ENCODE data around the gene CACNG8. TPM values are rescaled to one million over a fixed set of nuclear protein-coding genes. Genes with fewer than 3 reads are reported as not detected.

Gene CACNG8
- total RNA-seq, 1 donor from 2014 or later, result 0.32 TPM

- no peaks in the 10 kb centered on the region for H3K36me3 ChIP-seq
- intact Hi-C loops (cut with DNase I), result no loop called here
- no peaks in the 10 kb centered on the region for H3K9me3 ChIP-seq
- H3K4me3 ChIP-seq, result no peak overlapping the region
- no peak for TF ChIP-seq CTCF (IDR thresholded peaks at IDR 0.05)
- no peak overlapping the region for H3K27ac ChIP-seq
- no peaks in the 10 kb centered on the region for H3K27me3 ChIP-seq
- no peak for DNase-seq (ENCODE audit: low spot score in 2 of 2)
- no peaks in the 10 kb centered on the region for H3K4me1 ChIP-seq
Observed at GRCh38 chr19:53998223-53998622, 35.5 kb downstream of the CACNG8 start.

GRCh38 chr19:53999694-54000093, 37.0 kb downstream of the CACNG8 start:
- Histone ChIP-seq H3K36me3 (no peaks in the 10 kb centered on the region), H3K4me3 (no peak overlapping the region), H3K4me1 (no peaks in the 10 kb centered on the region), H3K27ac (no peak overlapping the region), H3K27me3 (no peaks in the 10 kb centered on the region), H3K9me3 (no peaks in the 10 kb centered on the region)
- DNase-seq (ENCODE audit: low spot score in 2 of 2), result no peak
- TF ChIP-seq CTCF (IDR thresholded peaks at IDR 0.05), result no peak
- intact Hi-C loops (cut with DNase I), result no loop called here

- Histone ChIP-seq H3K9me3 (no peaks in the 10 kb centered on the region), H3K27ac (no peak overlapping the region), H3K36me3 (no peaks in the 10 kb centered on the region), H3K4me3 (no peak overlapping the region), H3K4me1 (no peaks in the 10 kb centered on the region), H3K27me3 (no peaks in the 10 kb centered on the region)
- no peak for DNase-seq (ENCODE audit: low spot score in 2 of 2)
- no peak for TF ChIP-seq CTCF (IDR thresholded peaks at IDR 0.05)
- intact Hi-C loops (cut with DNase I), result no loop called here
Observed at GRCh38 chr19:54001496-54001895, 38.8 kb downstream of the CACNG8 start.

- Histone ChIP-seq H3K27me3 (no peaks in the 10 kb centered on the region), H3K27ac (no peak overlapping the region), H3K36me3 (no peaks in the 10 kb centered on the region), H3K4me3 (no peak overlapping the region), H3K9me3 (no peaks in the 10 kb centered on the region), H3K4me1 (no peaks in the 10 kb centered on the region)
- no peak for DNase-seq (ENCODE audit: low spot score in 2 of 2)
- intact Hi-C loops (cut with DNase I), result no loop called here
- no peak for TF ChIP-seq CTCF (IDR thresholded peaks at IDR 0.05)
Observed at GRCh38 chr19:54002495-54003315, 40.0 kb downstream of the CACNG8 start.

GRCh38 chr19:54009440-54009839, 46.7 kb downstream of the CACNG8 start:
- Histone ChIP-seq H3K27me3 (peaks cover 4% of the 10 kb centered on the region), H3K4me1 (no peaks in the 10 kb centered on the region), H3K9me3 (no peaks in the 10 kb centered on the region), H3K27ac (no peak overlapping the region), H3K36me3 (no peaks in the 10 kb centered on the region), H3K4me3 (no peak overlapping the region)
- intact Hi-C loops (cut with DNase I), result no loop called here
- TF ChIP-seq CTCF (IDR thresholded peaks at IDR 0.05), result no peak
- DNase-seq (ENCODE audit: low spot score in 2 of 2), result no peak
